Testis (tissue), 3 donors: Measurements from ENCODE around the gene ADARB1. TPM values are rescaled to one million over a fixed set of nuclear protein-coding genes. Genes with fewer than 3 reads are reported as not detected.

ENCODE experiments used
- DNase-seq: peaks from one replicate; pipeline ENCODE4 v3.0.0-alpha.2; 2019
- H3K27ac ChIP-seq, 2 donors: fragments of 200-600 bp; sonication (generic); one replicate each; pipeline ENCODE4 v1.5.1; 2019
- H3K27me3 ChIP-seq: fragments of 200-600 bp; sonication (generic); one replicate; pipeline ENCODE4 v1.5.1; 2019
- H3K36me3 ChIP-seq: fragments of 200-600 bp; sonication (generic); one replicate; pipeline ENCODE4 v1.5.1; 2017; ENCODE audit warnings: low read depth; ENCODE audit errors: missing control alignments
- H3K4me1 ChIP-seq: fragments of 200-600 bp; sonication (generic); one replicate; pipeline ENCODE4 v1.5.1; 2019
- H3K4me3 ChIP-seq, 2 donors: fragments of 200-600 bp; sonication (generic); one replicate each; pipeline ENCODE4 v1.5.1; 2017 to 2019
- H3K9me3 ChIP-seq: fragments of 200-600 bp; sonication (generic); one replicate; pipeline ENCODE4 v1.5.1; 2017
- CTCF ChIP-seq, 3 experiments: fragments of 450-650 bp in 2 of 3; fragments of 200-600 bp in 1 of 3; sonication (generic) in 1 of 3; IDR thresholded peaks; one replicate each; pipeline ENCODE4 v1.5.1; 2016 to 2019; ENCODE audit warnings: antibody characterized with exemption in 3 of 3, mild to moderate bottlenecking in 2 of 3, moderate library complexity in 1 of 3
- POLR2A ChIP-seq: fragments of 450-650 bp; IDR thresholded peaks from one replicate; pipeline ENCODE4 v1.6.1; 2017; ENCODE audit warnings: antibody characterized with exemption, mild to moderate bottlenecking, moderate library complexity
- WGBS, 2 donors: methylation state at CpG; one replicate each; pipeline ENCODE4 v1.1.5; 2018; 5-methylcytosine and 5-hydroxymethylcytosine counted together
- intact Hi-C: fragments of 100-400 bp; cut with DNase I; formaldehyde crosslinking; loops from one replicate; pipeline ENCODE4 v1.15.1; 2023; ENCODE audit warnings: low total_unique reads
- polyA plus RNA-seq: library from polyadenylated mRNA; stranded (reverse); fragments of 350-450 nt; fragmentation: Illumina TruSeq; extraction: RNeasy Lipid Tissue Mini Kit (QIAGEN cat#74804); gene quantifications from one replicate; pipeline ENCODE4 v1.2.3, GENCODE V29; 2014; ENCODE audit warnings: low read depth, low replicate concordance; ENCODE audit not compliant: insufficient read depth
- total RNA-seq, 2 donors: library from RNA; depleted of rRNA; stranded (reverse); fragments of >200 nt; gene quantifications; one replicate each; pipeline ENCODE4 v1.2.3, GENCODE V29; 2016

ADARB1 gene
- total and polyA plus RNA-seq, 3 donors from 2014 or later: 17.6 to 23.0 (median 17.6) TPM

GRCh38 chr21:45050797-45051489, 23.4 kb upstream of the ADARB1 start:
- WGBS, 2 donors: 76 to 79% methylated on average over 19 of the region's 19 CpGs
- Histone ChIP-seq H3K4me3 (no peak overlapping the region), H3K27ac (no peak overlapping the region)

GRCh38 chr21:45051580-45052434, 22.6 kb upstream of the ADARB1 start:
- intact Hi-C loops: no loop called here
- H3K27ac ChIP-seq: no peak overlapping the region
- DNase-seq: no peak

More at GRCh38 chr21:45050797-45051489, 23.4 kb upstream of the ADARB1 start:
- Histone ChIP-seq H3K4me1 (no peaks in the 10 kb centered on the region), H3K9me3 (no peaks in the 10 kb centered on the region), H3K36me3 (no peaks in the 10 kb centered on the region), H3K27me3 (no peaks in the 10 kb centered on the region)
- no peak for TF ChIP-seq POLR2A
- no peak for TF ChIP-seq CTCF (IDR thresholded peaks at IDR 0.05)
- intact Hi-C loops: no loop called here
- no peak for DNase-seq

GRCh38 chr21:45052960-45053359, 21.4 kb upstream of the ADARB1 start:
- H3K27ac ChIP-seq: no peak overlapping the region
- H3K27me3 ChIP-seq: no peaks in the 10 kb centered on the region
- intact Hi-C loops: no loop called here
- DNase-seq: no peak
- 84 to 90% methylated on average over 10 of the region's 10 CpGs for WGBS, 2 donors
- no peak for TF ChIP-seq CTCF (IDR thresholded peaks at IDR 0.05)
- TF ChIP-seq POLR2A: no peak
- no peaks in the 10 kb centered on the region for H3K36me3 ChIP-seq
- H3K4me1 ChIP-seq: no peaks in the 10 kb centered on the region
- no peak overlapping the region for H3K4me3 ChIP-seq
- H3K9me3 ChIP-seq: no peaks in the 10 kb centered on the region

More at GRCh38 chr21:45051580-45052434, 22.6 kb upstream of the ADARB1 start:
- no peaks in the 10 kb centered on the region for H3K36me3 ChIP-seq
- no peaks in the 10 kb centered on the region for H3K9me3 ChIP-seq
- no peaks in the 10 kb centered on the region for H3K27me3 ChIP-seq
- 81 to 83% methylated on average over 19 to 24 of the region's 24 CpGs for WGBS, 2 donors
- TF ChIP-seq POLR2A (no peak), CTCF (IDR thresholded peaks at IDR 0.05) (no peak)
- H3K4me3 ChIP-seq: no peak overlapping the region
- no peaks in the 10 kb centered on the region for H3K4me1 ChIP-seq

- intact Hi-C loops: no loop called here
- WGBS, 2 donors: 89 to 91% methylated on average over 4 to 8 of the region's 8 CpGs
- Histone ChIP-seq H3K27me3 (no peaks in the 10 kb centered on the region), H3K4me1 (no peaks in the 10 kb centered on the region), H3K4me3 (no peak overlapping the region), H3K27ac (no peak overlapping the region), H3K9me3 (no peaks in the 10 kb centered on the region), H3K36me3 (no peaks in the 10 kb centered on the region)
- no peak for DNase-seq
- no peak for TF ChIP-seq POLR2A
- TF ChIP-seq CTCF (IDR thresholded peaks at IDR 0.05): no peak
Measured at GRCh38 chr21:45053561-45054226, 20.7 kb upstream of the ADARB1 start.
